ENCODE measurements around the gene CPXM2.

DNA sequence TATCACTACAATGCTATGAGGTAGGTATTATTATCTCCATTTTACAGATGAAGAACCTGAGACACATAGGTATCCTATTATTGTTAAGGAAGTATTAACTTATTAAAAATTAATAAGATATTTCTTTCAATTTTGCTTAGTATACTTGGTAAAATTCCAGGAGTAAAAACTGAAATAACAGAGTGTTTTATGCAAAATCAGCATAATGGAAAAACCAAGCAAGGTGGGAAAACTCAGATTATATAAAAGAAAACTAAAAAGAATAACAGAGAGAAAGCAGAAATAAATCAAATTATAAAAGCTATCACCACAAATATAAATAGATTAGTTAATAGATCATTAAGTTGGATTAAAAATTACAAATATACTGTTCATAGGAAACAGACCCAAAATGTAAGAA is 82.0 kb downstream of the CPXM2 start:
- no peak for TF ChIP-seq POLR2AphosphoS5 (IDR thresholded peaks at IDR 0.05; ENCODE audit: low read depth, low read length)
- TF ChIP-seq REST (IDR thresholded peaks at IDR 0.05; ENCODE audit: insufficient read depth in 1 of 2, low read depth in 2 of 2, low read length in 2 of 2): no peak
